ENCODE measurements around the gene VDAC1.

Gene VDAC1

DNA sequence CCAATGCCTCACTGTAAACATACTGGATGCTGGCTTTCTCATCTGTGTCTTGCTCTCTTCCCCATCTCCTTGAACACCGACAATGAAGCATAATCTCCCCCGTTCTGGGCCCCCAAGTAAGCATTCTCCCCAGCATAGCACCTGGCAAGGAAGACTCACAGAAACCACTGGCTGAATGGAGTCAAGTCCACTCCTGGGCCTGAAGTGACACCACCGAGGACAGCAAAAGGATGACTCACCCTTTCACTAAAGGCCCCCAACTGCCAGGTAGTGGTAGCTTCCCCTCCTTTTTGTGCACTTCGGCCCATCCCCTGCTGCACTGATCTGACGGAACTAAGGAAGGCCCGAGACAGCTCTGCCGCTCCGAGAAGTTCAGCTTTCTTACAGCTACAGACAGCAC is 9.4 kb downstream of the VDAC1 start:
- no peak for DNase-seq (ENCODE audit: low read depth)
- H3K4me3 ChIP-seq (ENCODE audit: low read depth, low read length), result no peak overlapping the region

DNA sequence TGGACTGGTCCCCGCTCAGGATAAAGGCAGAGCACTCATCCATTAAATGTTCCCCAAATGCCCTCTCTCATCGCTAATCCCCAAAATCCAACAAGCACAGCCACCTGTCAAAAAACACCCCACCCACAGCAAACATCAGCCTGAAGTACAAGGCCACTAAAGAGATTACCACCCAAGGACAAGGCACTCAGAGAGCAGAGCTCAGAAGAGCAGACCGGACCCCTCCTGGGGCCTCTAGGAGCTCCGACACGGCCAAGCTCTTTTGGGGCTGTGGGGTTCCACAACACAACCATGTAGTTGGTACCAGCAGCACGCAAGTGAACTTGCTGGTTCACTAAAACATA is 9.8 kb downstream of the VDAC1 start:
- no peak overlapping the region for H3K4me3 ChIP-seq (ENCODE audit: low read depth, low read length)
- no peak for DNase-seq (ENCODE audit: low read depth)
- no peak for TF ChIP-seq CTCF (IDR thresholded peaks at IDR 0.05; ENCODE audit: insufficient read depth, low read depth, low read length, missing control alignments)

More for the DNA sequence above, 9.4 kb downstream of the VDAC1 start:
- no peak for TF ChIP-seq CTCF (IDR thresholded peaks at IDR 0.05; ENCODE audit: insufficient read depth, low read depth, low read length, missing control alignments)

DNA sequence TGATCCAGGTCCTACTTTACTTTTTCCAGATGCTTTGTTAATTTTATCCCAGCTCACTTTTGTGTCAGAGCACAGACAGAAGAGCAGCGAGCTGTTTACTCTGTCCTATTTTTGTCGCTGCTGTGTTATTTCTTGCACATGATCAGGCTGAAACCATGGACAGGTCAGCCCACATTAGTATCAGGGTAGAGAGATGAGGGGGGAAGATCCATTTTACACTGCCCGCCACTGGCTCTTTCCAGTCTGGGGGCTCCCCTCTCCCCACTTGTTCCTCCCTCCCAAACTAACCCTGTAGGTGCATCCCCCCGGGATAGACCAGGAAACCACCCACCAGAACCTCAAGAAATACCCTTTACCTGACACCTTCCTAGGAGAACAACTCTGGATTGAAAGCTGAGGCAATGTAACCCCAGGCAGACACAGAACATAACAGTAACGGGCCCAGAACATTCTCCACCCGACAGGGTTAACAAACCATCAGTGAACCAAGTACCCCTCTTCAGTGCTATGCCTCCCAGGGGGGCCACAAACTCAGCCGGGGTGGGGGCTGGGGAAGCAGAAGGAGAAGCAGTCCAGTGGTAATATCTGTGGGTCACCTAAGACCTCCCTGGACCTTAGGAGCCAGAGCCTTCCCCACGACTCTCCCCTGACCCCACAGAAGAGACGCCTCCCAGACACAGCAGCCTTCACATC is 10.3 kb downstream of the VDAC1 start:
- DNase-seq (ENCODE audit: low read depth), result no peak
- H3K4me3 ChIP-seq (ENCODE audit: low read depth, low read length), result no peak overlapping the region
- no peak for TF ChIP-seq CTCF (IDR thresholded peaks at IDR 0.05; ENCODE audit: insufficient read depth, low read depth, low read length, missing control alignments)

DNA sequence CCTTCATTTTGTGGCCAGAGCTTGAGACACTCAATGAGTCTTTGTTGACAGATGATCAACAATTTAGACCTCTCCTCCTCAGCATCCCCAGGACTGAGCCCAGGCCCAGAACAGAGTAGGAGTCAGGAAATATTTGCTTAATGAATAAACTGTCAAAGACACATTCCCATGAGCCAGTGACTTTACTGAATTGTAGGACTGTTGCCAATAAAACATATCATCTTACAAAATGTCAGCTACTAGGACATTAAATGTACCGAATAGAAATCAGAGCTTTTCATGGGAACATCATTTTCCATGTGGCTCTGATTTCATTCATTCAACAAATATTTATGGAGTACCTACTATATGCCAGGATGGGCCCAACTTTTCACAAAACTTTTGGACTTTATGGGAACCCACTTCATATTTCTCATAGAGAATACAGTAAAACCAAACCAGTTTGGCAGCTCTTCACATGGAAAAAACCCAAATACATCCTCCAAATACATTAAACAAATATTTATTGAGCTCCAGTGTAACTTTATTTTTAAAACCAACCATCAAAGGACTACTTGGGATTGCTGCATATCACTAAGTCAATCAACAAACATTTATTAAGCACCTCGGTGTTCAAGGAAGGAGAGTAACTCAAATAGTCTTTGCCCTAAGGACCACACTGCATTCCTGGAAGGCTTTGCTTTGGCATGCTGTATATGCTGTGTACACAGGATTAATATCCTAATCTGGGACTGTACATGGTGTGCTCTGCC is 11.4 kb downstream of the VDAC1 start:
- H3K4me3 ChIP-seq (ENCODE audit: low read depth, low read length), result no peak overlapping the region
- no peak for TF ChIP-seq CTCF (IDR thresholded peaks at IDR 0.05; ENCODE audit: insufficient read depth, low read depth, low read length, missing control alignments)
- no peak for DNase-seq (ENCODE audit: low read depth)

DNA sequence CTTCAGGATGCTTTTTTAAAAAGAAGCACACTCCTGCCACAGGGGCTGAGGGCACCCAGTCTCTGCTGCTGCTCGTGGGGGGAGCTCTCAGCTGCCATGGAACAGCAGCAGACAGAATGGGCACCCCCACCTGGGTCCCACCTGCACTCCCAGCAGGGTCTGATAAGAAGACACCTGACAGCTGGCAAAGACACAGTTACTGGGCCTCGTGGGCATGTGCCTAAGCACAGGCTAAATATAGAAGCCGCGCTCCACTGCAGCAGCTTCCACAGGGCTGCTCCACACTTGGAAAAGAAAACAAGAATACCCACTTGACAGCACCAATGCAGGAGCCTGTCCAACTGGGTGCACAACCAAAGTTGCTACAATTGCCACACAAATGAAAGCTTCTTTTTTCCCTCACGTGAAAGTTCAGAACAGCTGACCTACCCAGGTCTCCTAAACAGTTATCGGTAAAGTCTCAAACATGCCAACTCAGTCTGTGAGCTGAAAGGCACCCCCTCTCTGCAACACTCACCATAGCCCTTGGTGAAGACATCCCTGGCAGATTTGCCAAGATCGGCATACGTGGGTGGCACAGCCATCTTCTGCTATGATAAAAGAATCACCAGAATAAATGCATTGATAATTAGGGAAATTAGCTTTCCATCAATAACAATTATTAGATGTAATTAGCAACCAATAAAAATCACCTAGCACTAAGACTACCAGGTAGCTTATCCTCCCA is 12.2 kb downstream of the VDAC1 start:
- H3K4me3 ChIP-seq (ENCODE audit: low read depth, low read length), result no peak overlapping the region
- no peak for TF ChIP-seq CTCF (IDR thresholded peaks at IDR 0.05; ENCODE audit: insufficient read depth, low read depth, low read length, missing control alignments)
- DNase-seq (ENCODE audit: low read depth), result no peak

GRCh38 chr5:133991171-133991910 is 13.4 kb downstream of the VDAC1 start:
- TF ChIP-seq CTCF (IDR thresholded peaks at IDR 0.05; ENCODE audit: insufficient read depth, low read depth, low read length, missing control alignments), result no peak
- no peak overlapping the region for H3K4me3 ChIP-seq (ENCODE audit: low read depth, low read length)
- no peak for DNase-seq (ENCODE audit: low read depth)
